Peyer's patch (tissue), 4 donors: ENCODE results near the gene B3GAT1. TPM values are rescaled to one million over a fixed set of nuclear protein-coding genes. Genes with fewer than 3 reads are reported as not detected.
A peak's percentile ranks its signal among the peaks of the same experiment; 100 is the strongest.

Experiments
- DNase-seq, 3 donors: peaks; one replicate each; pipeline ENCODE4 v3.0.0-alpha.2; 2017 to 2019
- H3K27ac ChIP-seq, 4 donors: fragments of 200-600 bp; sonication (generic); one replicate each; pipeline ENCODE4 v1.5.1; 2016 to 2019
- H3K27me3 ChIP-seq, 2 donors: fragments of 200-600 bp; sonication (generic); one replicate each; pipeline ENCODE4 v1.5.1; 2019
- H3K36me3 ChIP-seq, 3 donors: fragments of 200-600 bp; sonication (generic); one replicate each; pipeline ENCODE4 v1.5.1; 2016 to 2019
- H3K4me1 ChIP-seq, 4 donors: fragments of 200-600 bp; sonication (generic); one replicate each; pipeline ENCODE4 v1.5.1; 2016 to 2019
- H3K4me3 ChIP-seq, 4 donors: fragments of 200-600 bp; sonication (generic); 1 replicate in 3 of 4; 2 replicates in 1 of 4; pipeline ENCODE4 v1.5.1; 2016 to 2019; ENCODE audit warnings: mild to moderate bottlenecking in 1 of 4
- H3K9me3 ChIP-seq, 4 donors: fragments of 200-600 bp; sonication (generic); one replicate each; pipeline ENCODE4 v1.5.1; 2016 to 2019; ENCODE audit warnings: mild to moderate bottlenecking in 1 of 4
- POLR2A ChIP-seq, 2 donors: fragments of 450-650 bp; IDR thresholded peaks; one replicate each; pipeline ENCODE4 v1.5.1; 2017; ENCODE audit warnings: antibody characterized with exemption in 2 of 2, mild to moderate bottlenecking in 2 of 2, moderate library complexity in 2 of 2
- total RNA-seq, 4 donors: library from RNA; depleted of rRNA; stranded (reverse); fragments of >200 nt; gene quantifications; one replicate each; pipeline ENCODE4 v1.1.0, GENCODE V29; 2016
- TF ChIP-seq, protein P1 (sequence below), 6 experiments: fragments of 450-650 bp in 4 of 6; fragments of 200-600 bp in 2 of 6; sonication (generic) in 1 of 6; IDR thresholded peaks; one replicate each; pipeline ENCODE4 v1.5.1; 2017 to 2019; ENCODE audit warnings: antibody characterized with exemption in 6 of 6, mild to moderate bottlenecking in 3 of 6, moderate library complexity in 1 of 6

B3GAT1 gene
- total RNA-seq, 4 donors from 2014 or later, result 0.35 to 3.3 (median 0.54) TPM; not detected in 1

DNA sequence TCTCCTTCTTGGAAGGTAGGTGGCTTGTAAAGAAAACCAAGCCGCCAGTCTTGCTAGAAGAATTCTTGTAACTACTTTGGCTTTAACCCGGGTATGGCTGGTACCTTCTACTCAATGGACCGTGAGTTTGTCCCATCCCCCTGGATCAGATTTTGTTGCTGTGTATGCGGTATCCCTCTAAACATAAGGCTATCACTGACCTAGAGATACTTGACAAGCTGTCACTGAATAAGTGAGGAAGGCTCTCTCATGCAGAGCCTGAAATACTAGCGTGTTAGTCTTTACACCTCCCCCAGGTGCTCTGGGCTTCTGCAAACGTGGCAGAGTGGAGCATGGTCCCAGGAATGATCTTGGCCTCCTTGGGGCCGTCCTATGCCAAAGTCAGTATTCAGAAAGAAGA is 45.8 kb downstream of the B3GAT1 start:
- no peak for TF ChIP-seq POLR2A (IDR thresholded peaks at IDR 0.05)
- TF ChIP-seq, protein P1, sequence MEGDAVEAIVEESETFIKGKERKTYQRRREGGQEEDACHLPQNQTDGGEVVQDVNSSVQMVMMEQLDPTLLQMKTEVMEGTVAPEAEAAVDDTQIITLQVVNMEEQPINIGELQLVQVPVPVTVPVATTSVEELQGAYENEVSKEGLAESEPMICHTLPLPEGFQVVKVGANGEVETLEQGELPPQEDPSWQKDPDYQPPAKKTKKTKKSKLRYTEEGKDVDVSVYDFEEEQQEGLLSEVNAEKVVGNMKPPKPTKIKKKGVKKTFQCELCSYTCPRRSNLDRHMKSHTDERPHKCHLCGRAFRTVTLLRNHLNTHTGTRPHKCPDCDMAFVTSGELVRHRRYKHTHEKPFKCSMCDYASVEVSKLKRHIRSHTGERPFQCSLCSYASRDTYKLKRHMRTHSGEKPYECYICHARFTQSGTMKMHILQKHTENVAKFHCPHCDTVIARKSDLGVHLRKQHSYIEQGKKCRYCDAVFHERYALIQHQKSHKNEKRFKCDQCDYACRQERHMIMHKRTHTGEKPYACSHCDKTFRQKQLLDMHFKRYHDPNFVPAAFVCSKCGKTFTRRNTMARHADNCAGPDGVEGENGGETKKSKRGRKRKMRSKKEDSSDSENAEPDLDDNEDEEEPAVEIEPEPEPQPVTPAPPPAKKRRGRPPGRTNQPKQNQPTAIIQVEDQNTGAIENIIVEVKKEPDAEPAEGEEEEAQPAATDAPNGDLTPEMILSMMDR (IDR thresholded peaks at IDR 0.05), result no peak
- DNase-seq, result peak in 1 of 3 donors; percentile 6
- no peaks in the 10 kb centered on the region for H3K9me3 ChIP-seq
- H3K4me1 ChIP-seq, result no peaks in the 10 kb centered on the region
- no peak overlapping the region for H3K4me3 ChIP-seq
- no peaks in the 10 kb centered on the region for H3K27me3 ChIP-seq
- no peak overlapping the region for H3K27ac ChIP-seq
- H3K36me3 ChIP-seq, result no peaks in the 10 kb centered on the region

DNA sequence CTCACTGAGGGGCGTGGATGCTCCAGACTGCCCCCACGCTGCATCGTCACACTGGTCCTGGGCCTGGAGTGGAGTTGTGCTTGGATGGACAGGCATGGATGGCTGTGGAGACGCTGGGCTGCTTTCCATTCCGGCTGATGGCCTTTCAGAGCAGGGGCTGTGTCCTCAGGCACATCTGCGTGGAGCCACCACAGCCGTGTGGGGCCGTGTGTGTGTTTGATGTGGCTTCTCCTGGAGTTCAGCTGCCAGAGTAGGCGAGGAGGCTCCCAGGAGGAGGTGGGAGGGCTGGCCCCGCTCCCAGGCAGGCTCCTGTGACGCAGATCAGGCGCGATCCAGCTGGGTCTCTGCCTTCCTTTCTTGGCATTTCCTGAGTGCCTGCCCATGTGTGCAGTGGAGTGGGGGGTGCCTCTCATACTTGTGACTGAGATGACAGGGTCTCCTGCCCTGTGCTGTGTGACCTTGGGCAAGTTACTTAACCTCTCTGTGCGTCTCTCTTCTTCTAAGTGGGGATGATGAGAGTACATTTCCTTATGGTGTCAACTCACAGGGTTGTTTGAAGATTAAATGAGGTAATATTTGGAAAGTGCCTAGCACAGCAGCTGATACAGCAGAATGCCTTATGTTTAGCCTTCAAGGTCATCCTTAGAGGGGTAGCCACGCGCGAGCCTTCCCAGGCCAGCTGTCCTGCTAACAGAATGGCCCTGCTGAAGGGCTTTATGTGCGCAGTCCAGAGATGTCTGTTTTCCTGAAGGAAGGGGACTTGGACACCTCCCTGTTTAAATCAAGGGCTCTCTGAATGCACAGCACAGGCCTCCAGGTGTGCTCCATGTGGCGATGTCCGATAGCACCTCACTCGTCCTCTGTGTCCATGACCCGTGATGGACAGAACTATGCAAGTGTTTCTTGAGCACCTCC is 46.8 kb downstream of the B3GAT1 start:
- peak in 1 of 3 donors; percentile 35 for DNase-seq
- no peak overlapping the region for H3K4me3 ChIP-seq

DNA sequence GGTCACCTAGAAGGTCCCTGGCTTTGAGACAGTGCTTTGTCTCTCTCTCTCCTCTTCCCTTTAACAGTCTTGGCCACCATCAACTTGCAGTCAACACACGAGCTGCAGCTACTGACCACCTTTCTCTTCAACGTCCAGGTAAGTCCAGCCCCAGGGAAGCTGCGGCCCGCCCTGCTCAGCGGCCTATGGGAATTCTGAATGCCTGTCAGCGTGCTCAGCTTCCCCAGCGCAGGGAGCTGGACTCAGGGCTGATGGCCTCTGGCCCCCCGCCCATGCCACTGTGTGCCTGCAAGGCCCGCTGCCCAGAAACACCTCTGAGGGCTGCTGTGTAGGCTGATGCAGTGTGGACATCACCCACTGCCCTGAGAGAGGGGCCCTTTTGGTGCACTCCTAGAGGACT is 47.8 kb downstream of the B3GAT1 start:
- Histone ChIP-seq H3K27me3 (no peaks in the 10 kb centered on the region), H3K4me3 (no peak overlapping the region), H3K4me1 (peaks cover 0 to 6% (median 0%) of the 10 kb centered on the region in 4 donors), H3K27ac (no peak overlapping the region), H3K9me3 (no peaks in the 10 kb centered on the region), H3K36me3 (no peaks in the 10 kb centered on the region)
- DNase-seq, result peak in 1 of 3 donors; percentile 29
- no peak for TF ChIP-seq POLR2A (IDR thresholded peaks at IDR 0.05)
- TF ChIP-seq, protein P1 (IDR thresholded peaks at IDR 0.05), result no peak

More for the DNA sequence above, 46.8 kb downstream of the B3GAT1 start:
- no peak for TF ChIP-seq POLR2A (IDR thresholded peaks at IDR 0.05)
- TF ChIP-seq, protein P1 (IDR thresholded peaks at IDR 0.05), result no peak
- Histone ChIP-seq H3K27me3 (no peaks in the 10 kb centered on the region), H3K9me3 (no peaks in the 10 kb centered on the region), H3K27ac (no peak overlapping the region), H3K4me1 (peaks cover 0 to 3% (median 0%) of the 10 kb centered on the region in 4 donors), H3K36me3 (no peaks in the 10 kb centered on the region)

DNA sequence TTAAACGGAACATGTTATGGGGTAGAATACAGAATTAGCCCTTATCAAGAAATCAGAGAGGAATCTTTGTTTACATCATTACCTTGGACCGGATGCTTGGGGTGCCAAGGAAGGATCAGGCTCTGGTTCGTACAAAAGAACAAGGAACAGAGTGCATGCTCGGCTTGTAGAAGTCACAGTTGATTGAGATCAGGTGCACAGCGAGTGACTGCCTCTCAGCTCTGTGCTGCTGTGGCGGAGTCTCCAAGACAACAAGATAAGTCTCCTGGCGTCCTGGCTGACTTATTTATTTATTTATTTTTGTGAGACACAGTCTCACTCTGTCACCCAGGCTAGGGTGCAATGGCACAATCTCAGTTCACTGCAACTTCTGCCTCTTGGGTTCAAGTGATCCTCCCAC is 48.5 kb downstream of the B3GAT1 start:
- H3K4me3 ChIP-seq, result no peak overlapping the region
- H3K9me3 ChIP-seq, result no peaks in the 10 kb centered on the region
- H3K4me1 ChIP-seq, result peaks cover 0 to 6% (median 0%) of the 10 kb centered on the region in 4 donors
- H3K36me3 ChIP-seq, result no peaks in the 10 kb centered on the region
- TF ChIP-seq, protein P1 (IDR thresholded peaks at IDR 0.05), result no peak
- TF ChIP-seq POLR2A (IDR thresholded peaks at IDR 0.05), result no peak
- no peaks in the 10 kb centered on the region for H3K27me3 ChIP-seq
- DNase-seq, result peak in 1 of 3 donors; percentile 11
- H3K27ac ChIP-seq, result no peak overlapping the region

DNA sequence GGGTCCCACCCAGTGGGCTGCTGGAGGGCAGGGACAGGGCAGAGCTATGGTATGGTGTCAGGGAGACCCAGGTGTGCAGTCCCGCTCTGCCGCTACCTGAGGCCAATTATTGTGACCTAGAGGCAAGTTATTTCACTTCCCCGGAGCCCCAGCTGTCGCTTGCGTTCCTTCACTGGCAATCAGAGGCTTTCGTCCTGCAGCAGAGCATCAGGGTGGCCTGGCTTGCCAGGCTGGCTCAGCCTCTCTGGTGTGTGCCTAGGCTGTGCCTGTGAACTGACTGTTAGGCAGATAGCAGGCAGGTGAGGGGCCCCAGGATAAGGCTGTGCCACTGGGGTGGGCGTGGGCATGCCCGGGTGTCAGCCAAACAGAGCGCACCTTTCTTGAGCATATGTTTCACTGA is 48.9 kb downstream of the B3GAT1 start:
- Histone ChIP-seq H3K36me3 (no peaks in the 10 kb centered on the region), H3K27me3 (no peaks in the 10 kb centered on the region), H3K4me1 (peaks cover 0 to 6% (median 0%) of the 10 kb centered on the region in 4 donors), H3K27ac (no peak overlapping the region), H3K9me3 (no peaks in the 10 kb centered on the region), H3K4me3 (no peak overlapping the region)
- DNase-seq, result peak in 1 of 3 donors; percentile 40
- TF ChIP-seq, protein P1 (IDR thresholded peaks at IDR 0.05), result no peak
- TF ChIP-seq POLR2A (IDR thresholded peaks at IDR 0.05), result no peak
